HEK293 (cell line): Measurements from ENCODE around the gene KCNMA1.

Experiments
- KLF10 ChIP-seq: fragments of 450-650 bp; IDR thresholded peaks from 2 replicates; pipeline ENCODE4 v1.5.1; 2018; ENCODE audit warnings: missing biosample characterization, mild to moderate bottlenecking, missing genetic modification characterization
- ZBTB7A ChIP-seq: fragments of 450-650 bp; formaldehyde crosslinking; IDR thresholded peaks from 2 replicates; pipeline ENCODE4 v1.5.1; 2016; ENCODE audit warnings: low read depth, missing biosample characterization, missing genetic modification characterization
- ZEB2 ChIP-seq: fragments of 450-650 bp; formaldehyde crosslinking; IDR thresholded peaks from 2 replicates; pipeline ENCODE4 v1.5.1; 2016; ENCODE audit warnings: missing biosample characterization, missing genetic modification characterization
- ZNF133 ChIP-seq: fragments of 450-650 bp; formaldehyde crosslinking; IDR thresholded peaks from 2 replicates; pipeline ENCODE4 v1.5.1; 2016; ENCODE audit warnings: missing biosample characterization, missing genetic modification characterization
- ZNF2 ChIP-seq: fragments of 450-650 bp; formaldehyde crosslinking; IDR thresholded peaks from 2 replicates; pipeline ENCODE4 v1.5.1; 2016; ENCODE audit warnings: missing biosample characterization, missing genetic modification characterization
- ZNF501 ChIP-seq: fragments of 450-650 bp; formaldehyde crosslinking; IDR thresholded peaks from 2 replicates; pipeline ENCODE4 v1.5.1; 2016; ENCODE audit warnings: missing biosample characterization, missing genetic modification characterization
- TF ChIP-seq, protein P1 (sequence below): fragments of 450-650 bp; formaldehyde crosslinking; IDR thresholded peaks from 2 replicates; pipeline ENCODE4 v1.5.1; 2016; ENCODE audit warnings: missing biosample characterization, missing genetic modification characterization
- TF ChIP-seq, protein P2 (sequence below): fragments of 450-650 bp; formaldehyde crosslinking; IDR thresholded peaks from 2 replicates; pipeline ENCODE4 v1.5.1; 2016; ENCODE audit warnings: missing biosample characterization, missing genetic modification characterization

DNA sequence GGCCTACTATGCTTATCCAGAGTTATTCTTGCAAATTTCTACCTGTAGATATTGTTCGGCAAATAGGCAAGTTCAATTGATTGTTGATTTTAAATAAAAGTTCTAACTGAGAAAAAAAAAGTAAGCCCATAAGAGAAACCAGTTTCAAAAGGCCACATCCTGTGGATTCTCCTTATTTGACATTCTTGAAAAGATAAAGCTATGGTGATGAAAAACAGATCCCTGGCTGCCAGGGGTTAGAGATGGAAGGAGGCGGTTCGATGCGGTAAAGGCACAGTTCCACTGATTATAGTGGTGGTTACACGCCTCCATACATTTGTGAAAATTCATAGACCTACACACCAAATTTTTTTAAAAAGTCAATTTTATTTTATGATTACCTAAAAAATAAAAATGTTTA, 347.8 kb downstream of the KCNMA1 start:
- TF ChIP-seq, protein P1, sequence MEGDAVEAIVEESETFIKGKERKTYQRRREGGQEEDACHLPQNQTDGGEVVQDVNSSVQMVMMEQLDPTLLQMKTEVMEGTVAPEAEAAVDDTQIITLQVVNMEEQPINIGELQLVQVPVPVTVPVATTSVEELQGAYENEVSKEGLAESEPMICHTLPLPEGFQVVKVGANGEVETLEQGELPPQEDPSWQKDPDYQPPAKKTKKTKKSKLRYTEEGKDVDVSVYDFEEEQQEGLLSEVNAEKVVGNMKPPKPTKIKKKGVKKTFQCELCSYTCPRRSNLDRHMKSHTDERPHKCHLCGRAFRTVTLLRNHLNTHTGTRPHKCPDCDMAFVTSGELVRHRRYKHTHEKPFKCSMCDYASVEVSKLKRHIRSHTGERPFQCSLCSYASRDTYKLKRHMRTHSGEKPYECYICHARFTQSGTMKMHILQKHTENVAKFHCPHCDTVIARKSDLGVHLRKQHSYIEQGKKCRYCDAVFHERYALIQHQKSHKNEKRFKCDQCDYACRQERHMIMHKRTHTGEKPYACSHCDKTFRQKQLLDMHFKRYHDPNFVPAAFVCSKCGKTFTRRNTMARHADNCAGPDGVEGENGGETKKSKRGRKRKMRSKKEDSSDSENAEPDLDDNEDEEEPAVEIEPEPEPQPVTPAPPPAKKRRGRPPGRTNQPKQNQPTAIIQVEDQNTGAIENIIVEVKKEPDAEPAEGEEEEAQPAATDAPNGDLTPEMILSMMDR (tag by site-specific recombination), result no peak
- TF ChIP-seq ZNF2 (tag by site-specific recombination) (no peak), ZBTB7A (tag by site-specific recombination) (no peak), ZNF133 (tag by site-specific recombination) (no peak), ZNF501 (tag by site-specific recombination) (no peak), ZEB2 (no peak), KLF10 (tag by site-specific recombination) (no peak)
- TF ChIP-seq, protein P2, sequence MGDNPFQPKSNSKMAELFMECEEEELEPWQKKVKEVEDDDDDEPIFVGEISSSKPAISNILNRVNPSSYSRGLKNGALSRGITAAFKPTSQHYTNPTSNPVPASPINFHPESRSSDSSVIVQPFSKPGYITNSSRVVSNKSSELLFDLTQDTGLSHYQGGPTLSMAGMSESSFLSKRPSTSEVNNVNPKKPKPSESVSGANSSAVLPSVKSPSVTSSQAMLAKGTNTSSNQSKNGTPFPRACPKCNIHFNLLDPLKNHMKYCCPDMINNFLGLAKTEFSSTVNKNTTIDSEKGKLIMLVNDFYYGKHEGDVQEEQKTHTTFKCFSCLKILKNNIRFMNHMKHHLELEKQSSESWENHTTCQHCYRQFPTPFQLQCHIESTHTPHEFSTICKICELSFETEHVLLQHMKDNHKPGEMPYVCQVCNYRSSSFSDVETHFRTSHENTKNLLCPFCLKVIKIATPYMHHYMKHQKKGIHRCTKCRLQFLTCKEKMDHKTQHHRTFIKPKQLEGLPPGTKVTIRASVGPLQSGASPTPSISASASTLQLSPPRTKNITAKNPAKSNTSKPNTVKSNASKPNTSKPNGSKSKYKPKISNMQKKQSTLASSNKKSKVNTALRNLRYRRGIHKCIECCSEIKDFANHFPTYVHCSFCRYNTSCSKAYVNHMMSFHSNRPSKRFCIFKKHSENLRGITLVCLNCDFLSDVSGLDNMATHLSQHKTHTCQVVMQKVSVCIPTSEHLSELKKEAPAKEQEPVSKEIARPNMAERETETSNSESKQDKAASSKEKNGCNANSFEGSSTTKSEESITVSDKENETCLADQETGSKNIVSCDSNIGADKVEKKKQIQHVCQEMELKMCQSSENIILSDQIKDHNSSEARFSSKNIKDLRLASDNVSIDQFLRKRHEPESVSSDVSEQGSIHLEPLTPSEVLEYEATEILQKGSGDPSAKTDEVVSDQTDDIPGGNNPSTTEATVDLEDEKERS (tag by site-specific recombination), result no peak
